Measurements from ENCODE around the gene HBP1.
A peak's percentile ranks its signal among the peaks of the same experiment; 100 is the strongest.
"Not testable (repeated sequence)": the region's sequence is repeated elsewhere in the genome, so short reads cannot be mapped to it uniquely, and the experiment has no call there.

HBP1 gene

GRCh38 chr7:107168233-107169119 lies at the start of gene HBP1:
Gene HBP1 (plus strand): TSS chr7:107169003. CDS start chr7:107179894, 10,891 bp downstream.
- peak; percentile 93 for DNase-seq (ENCODE audit: low read depth)

- no peak for DNase-seq (ENCODE audit: low read depth)
Measured at GRCh38 chr7:107119376-107120105, 49.3 kb upstream of the HBP1 start.

GRCh38 chr7:107122486-107122911 lies 46.3 kb upstream of the HBP1 start:
- DNase-seq (ENCODE audit: low read depth): no peak

GRCh38 chr7:107123392-107123791 lies 45.4 kb upstream of the HBP1 start:
- no peak for DNase-seq (ENCODE audit: low read depth)

GRCh38 chr7:107125475-107125874 lies 43.3 kb upstream of the HBP1 start:
- DNase-seq (ENCODE audit: low read depth): no peak

- DNase-seq (ENCODE audit: low read depth): no peak
Measured at GRCh38 chr7:107128217-107128616, 40.6 kb upstream of the HBP1 start.

GRCh38 chr7:107128748-107129147 lies 40.1 kb upstream of the HBP1 start:
- DNase-seq (ENCODE audit: low read depth): no peak

- no peak for DNase-seq (ENCODE audit: low read depth)
Measured at GRCh38 chr7:107130487-107131220, 38.1 kb upstream of the HBP1 start.

GRCh38 chr7:107133396-107133795 lies 35.4 kb upstream of the HBP1 start:
- no peak for DNase-seq (ENCODE audit: low read depth)

GRCh38 chr7:107138696-107139420 lies 29.9 kb upstream of the HBP1 start:
- no peak for DNase-seq (ENCODE audit: low read depth)

GRCh38 chr7:107143875-107144274 lies 24.9 kb upstream of the HBP1 start:
- not testable (repeated sequence) for DNase-seq (ENCODE audit: low read depth)

- DNase-seq (ENCODE audit: low read depth): no peak
Measured at GRCh38 chr7:107145067-107145838, 23.6 kb upstream of the HBP1 start.

- peak; percentile 12 for DNase-seq (ENCODE audit: low read depth)
Measured at GRCh38 chr7:107147464-107148393, 21.1 kb upstream of the HBP1 start.

GRCh38 chr7:107148721-107149120 lies 20.1 kb upstream of the HBP1 start:
- DNase-seq (ENCODE audit: low read depth): no peak

GRCh38 chr7:107149863-107150262 lies 18.9 kb upstream of the HBP1 start:
- DNase-seq (ENCODE audit: low read depth): no peak

GRCh38 chr7:107150375-107151073 lies 18.3 kb upstream of the HBP1 start:
- peak; percentile 47 for DNase-seq (ENCODE audit: low read depth)

- no peak for DNase-seq (ENCODE audit: low read depth)
Measured at GRCh38 chr7:107151538-107151937, 17.3 kb upstream of the HBP1 start.

GRCh38 chr7:107152011-107152410 lies 16.8 kb upstream of the HBP1 start:
- DNase-seq (ENCODE audit: low read depth): no peak

GRCh38 chr7:107154826-107155225 lies 14.0 kb upstream of the HBP1 start:
- DNase-seq (ENCODE audit: low read depth): no peak
